T-cell (primary cell): ENCODE results near the gene GMEB1. TPM values are rescaled to one million over a fixed set of nuclear protein-coding genes. Genes with fewer than 3 reads are reported as not detected.
A peak's percentile ranks its signal among the peaks of the same experiment; 100 is the strongest.

Experiments
- ATAC-seq, 4 experiments: fragments of 200-7000 bp in 3 of 4; fragments of 150-1000 bp in 1 of 4; cut with Tn5 transposase; replicated peaks in 1 of 4; 1 replicate in 3 of 4; 2 replicates in 1 of 4; pipeline ENCODE4 v1.10.0; 2021; ENCODE audit warnings: moderate library complexity in 3 of 4, mild to moderate bottlenecking in 2 of 4, moderate number of reproducible peaks in 1 of 4
- CTCF ChIA-PET, 2 donors: fragments of 300-600 bp; sonication (Branson Sonifier 250); formaldehyde crosslinking; loops; one replicate each; lab custom pipeline; 2022; ENCODE audit warnings: antibody characterized with exemption in 2 of 2; lab: Charles Lee
- POLR2A ChIA-PET, 2 donors: fragments of 300-600 bp; sonication (Branson Sonifier 250); formaldehyde crosslinking; loops; one replicate each; lab custom pipeline; 2022; ENCODE audit warnings: antibody characterized with exemption in 2 of 2; lab: Charles Lee
- DNase-seq, 35 experiments: peaks; one replicate each; pipeline versions ENCODE4 v3.0.0 to v3.0.0-alpha.2; 2013 to 2023
- H3K27ac ChIP-seq: one replicate; pipeline ENCODE4 v1.5.1; 2013; ENCODE audit warnings: low read length
- H3K27me3 ChIP-seq, 2 experiments: replicated peaks in 1 of 2; 1 replicate in 1 of 2; 2 replicates in 1 of 2; pipeline versions ENCODE4 v1.6.1 to v1.7.0; 2013; ENCODE audit warnings: low read length in 1 of 2, mixed read lengths in 1 of 2; ENCODE audit not compliant: control insufficient read depth in 2 of 2, insufficient read depth in 2 of 2; ENCODE audit errors: extremely low read depth in 1 of 2
- H3K36me3 ChIP-seq, 2 donors: 1 replicate in 1 of 2; 2 replicates in 1 of 2; pipeline versions ENCODE4 v1.6.1 to v1.7.0; 2013; ENCODE audit warnings: low read length in 1 of 2; ENCODE audit not compliant: control insufficient read depth in 2 of 2, insufficient read depth in 1 of 2; ENCODE audit errors: extremely low read depth in 1 of 2
- H3K4me1 ChIP-seq, 2 experiments: 1 replicate in 1 of 2; 2 replicates in 1 of 2; pipeline versions ENCODE4 v1.6.1 to v1.7.0; 2013; ENCODE audit warnings: low read length in 2 of 2, mixed read lengths in 1 of 2; ENCODE audit not compliant: insufficient read depth in 2 of 2, control insufficient read depth in 1 of 2; ENCODE audit errors: extremely low read depth in 1 of 2
- H3K4me3 ChIP-seq, 2 donors: 1 replicate in 1 of 2; 2 replicates in 1 of 2; pipeline versions ENCODE4 v1.5.1 to v1.7.0; 2013; ENCODE audit warnings: mild to moderate bottlenecking in 2 of 2, low read length in 1 of 2, moderate library complexity in 1 of 2; ENCODE audit not compliant: control insufficient read depth in 1 of 2; ENCODE audit errors: extremely low read depth in 1 of 2
- H3K9me3 ChIP-seq: 2 replicates; pipeline ENCODE4 v1.7.0; 2013
- H3K27ac Mint-ChIP-seq, 2 donors: one replicate each; pipeline ENCODE4 v1.8.0; 2020 to 2021; ENCODE audit warnings: mild to moderate bottlenecking in 2 of 2, mixed read lengths in 2 of 2
- H3K27me3 Mint-ChIP-seq, 2 donors: one replicate each; pipeline ENCODE4 v1.8.0; 2021 to 2022; ENCODE audit warnings: mixed read lengths in 2 of 2
- H3K36me3 Mint-ChIP-seq: one replicate; pipeline ENCODE4 v1.8.0; 2021; ENCODE audit warnings: mixed read lengths
- H3K4me1 Mint-ChIP-seq, 3 donors: one replicate each; pipeline ENCODE4 v1.8.0; 2020 to 2022; ENCODE audit warnings: mixed read lengths in 3 of 3, mild to moderate bottlenecking in 1 of 3
- H3K4me3 Mint-ChIP-seq, 3 donors: one replicate each; pipeline ENCODE4 v1.8.0; 2020 to 2022; ENCODE audit warnings: mild to moderate bottlenecking in 3 of 3, mixed read lengths in 3 of 3, moderate library complexity in 3 of 3
- H3K9me3 Mint-ChIP-seq, 3 donors: one replicate each; pipeline ENCODE4 v1.8.0; 2020 to 2022; ENCODE audit warnings: mixed read lengths in 3 of 3
- WGBS: methylation state at CpG from one replicate; pipeline ENCODE4 v1.1.5; 2013; ENCODE audit warnings: missing lambda C conversion rate; ENCODE audit not compliant: insufficient coverage; 5-methylcytosine and 5-hydroxymethylcytosine counted together
- total RNA-seq, 35 experiments: library from RNA in 6 of 35; stranded (reverse) in 6 of 35; fragments of 120-200 nt in 1 of 35; gene quantifications; one replicate each; pipeline versions ENCODE4 v1.2.1 to v1.2.4 and lab custom pipeline; 2013 to 2026

GMEB1 gene
- total RNA-seq (10 to 100 TPM; 15.2 to 19.0 (median 18.4) TPM), total RNA-seq (lab: John Stamatoyannopoulos, UW) (28.0 to 55.6 (median 44.2) reads per million in 29 experiments)
- 17.9 TPM for total RNA-seq (2013)

- Histone ChIP-seq H3K4me3 (peak within 1 kb of the TSS; percentile 89 to 100), H3K27me3 (no peaks in the 10 kb centered on the region), H3K4me1 (peaks cover 8 to 37% of the 10 kb centered on the region in 2 experiments), H3K27ac (peak within 1 kb of the TSS; percentile 97), H3K36me3 (no peaks in the 10 kb centered on the region), H3K9me3 (no peaks in the 10 kb centered on the region)
- ATAC-seq: peak; percentile 74 to 80 (median 78)
- peak; percentile 55 to 91 (median 76) for DNase-seq
- ChIA-PET CTCF (interaction anchor here (0.7 to 2.3 kb wide), 5 partner anchors 20 to 412 kb away, joined by 4 to 33 read pairs (median 6); partner anchors contain the start of genes RNU11 (in 1 of the 2), TAF12 (in 1 of the 2) and YTHDF2 (in 1 of the 2)), POLR2A (interaction anchor here (0.6 to 2.3 kb wide), 11 partner anchors 18 to 1598 kb away, joined by 3 to 37 read pairs (median 4); partner anchors contain the start of genes RNU11 (in 2 of the 2), STX12 (in 1 of the 2), TAF12 (in 1 of the 2) and YTHDF2 (in 1 of the 2))
- no peaks in the 10 kb centered on the region for H3K36me3 Mint-ChIP-seq
- WGBS: 2% methylated on average over 15 of the region's 57 CpGs
- peak within 1 kb of the TSS; percentile 99 for H3K27ac Mint-ChIP-seq
- H3K4me1 Mint-ChIP-seq: peaks cover 20 to 25% (median 22%) of the 10 kb centered on the region in 3 donors
- H3K4me3 Mint-ChIP-seq: peak within 1 kb of the TSS; percentile 85 to 94 (median 92)
- H3K9me3 Mint-ChIP-seq: no peaks in the 10 kb centered on the region
- no peaks in the 10 kb centered on the region for H3K27me3 Mint-ChIP-seq
Measured at GRCh38 chr1:28668191-28668955, at the start of gene GMEB1. Gene GMEB1 (plus strand): TSS chr1:28668784. CDS start chr1:28683613, 14,829 bp downstream.

DNA sequence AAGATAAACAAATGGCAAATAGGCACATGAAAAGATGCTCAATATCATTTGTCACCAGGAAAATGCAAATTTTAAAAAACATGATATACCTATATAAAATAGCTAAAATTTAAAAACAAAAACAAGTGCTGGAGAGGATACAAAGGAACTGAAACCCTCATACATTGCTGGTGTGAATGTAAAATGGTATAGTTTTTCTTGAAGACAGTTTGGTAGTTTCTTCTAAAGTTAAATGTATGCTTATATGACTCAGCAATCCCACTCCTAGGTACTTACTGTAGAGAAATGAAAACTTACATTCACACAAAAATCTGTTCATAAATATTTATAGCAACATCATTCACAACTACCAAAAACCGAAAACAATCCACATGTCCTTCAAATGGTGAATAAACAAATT, 36.9 kb upstream of the GMEB1 start:
- Histone ChIP-seq H3K4me3 (no peak overlapping the region), H3K27me3 (no peaks in the 10 kb centered on the region), H3K27ac (no peak overlapping the region), H3K9me3 (no peaks in the 10 kb centered on the region), H3K4me1 (peaks cover 0 to 2% of the 10 kb centered on the region in 2 experiments), H3K36me3 (no peaks in the 10 kb centered on the region)
- H3K36me3 Mint-ChIP-seq: peaks cover 4% of the 10 kb centered on the region
- H3K4me3 Mint-ChIP-seq: no peak overlapping the region
- no peaks in the 10 kb centered on the region for H3K9me3 Mint-ChIP-seq
- H3K27ac Mint-ChIP-seq: peak overlapping the region in 1 of 2 donors; percentile 22
- no peaks in the 10 kb centered on the region for H3K27me3 Mint-ChIP-seq
- CTCF ChIA-PET: no interaction called here
- peaks cover 12 to 15% (median 14%) of the 10 kb centered on the region in 3 donors for H3K4me1 Mint-ChIP-seq
- ATAC-seq (no peak), DNase-seq (no peak)
- WGBS: no CpG with 5 or more reads among the region's 1 CpG
- POLR2A ChIA-PET: no interaction called here

- no peaks in the 10 kb centered on the region for H3K27me3 Mint-ChIP-seq
- ChIA-PET POLR2A (interaction anchor here in 1 of 2 donors (0.6 kb wide), 1 partner anchor 331 kb away, joined by 5 read pairs; no protein-coding TSS in a partner anchor), CTCF (interaction anchor here in 1 of 2 donors (0.7 kb wide), 1 partner anchor 127 kb away, joined by 4 read pairs; the partner anchor contains the start of gene RCC1)
- Histone ChIP-seq H3K36me3 (no peaks in the 10 kb centered on the region), H3K27me3 (no peaks in the 10 kb centered on the region), H3K27ac (no peak overlapping the region), H3K9me3 (no peaks in the 10 kb centered on the region), H3K4me3 (no peak overlapping the region), H3K4me1 (peaks cover 2% of the 10 kb centered on the region in 2 experiments)
- WGBS: 100% methylated on average over 2 of the region's 4 CpGs
- DNase-seq: no peak
- H3K4me1 Mint-ChIP-seq: peaks cover 13 to 19% (median 14%) of the 10 kb centered on the region in 3 donors
- peak overlapping the region in 1 of 2 donors; percentile 5 for H3K27ac Mint-ChIP-seq
- peaks cover 4% of the 10 kb centered on the region for H3K36me3 Mint-ChIP-seq
- H3K9me3 Mint-ChIP-seq: no peaks in the 10 kb centered on the region
- H3K4me3 Mint-ChIP-seq: no peak overlapping the region
- ATAC-seq: no peak
Measured at GRCh38 chr1:28632560-28632959, 36.0 kb upstream of the GMEB1 start.

DNA sequence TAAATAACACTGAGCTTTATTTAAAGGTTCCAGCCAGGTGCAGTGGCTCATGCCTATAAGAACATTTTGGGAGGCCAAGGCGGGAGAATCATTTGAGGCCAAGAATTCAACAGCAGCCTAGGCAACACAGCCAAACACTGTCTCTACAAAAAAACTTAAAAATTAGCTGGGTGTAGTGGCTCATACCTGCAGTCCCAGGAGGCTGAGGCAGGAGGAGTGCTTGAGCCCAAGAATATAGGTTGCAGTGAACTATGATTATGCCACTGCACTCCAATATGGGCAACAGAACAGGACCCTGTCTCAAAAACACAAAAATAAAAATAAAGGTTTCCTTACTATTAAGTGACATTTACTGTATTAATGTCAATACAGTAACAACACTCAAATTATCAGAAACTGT, 27.8 kb upstream of the GMEB1 start:
- WGBS: no CpG with 5 or more reads among the region's 1 CpG
- Mint-ChIP-seq H3K9me3 (no peaks in the 10 kb centered on the region), H3K27me3 (no peaks in the 10 kb centered on the region), H3K27ac (peak overlapping the region in 1 of 2 donors; percentile 58), H3K4me3 (peak overlapping the region; percentile 94 to 100 (median 95)), H3K36me3 (no peaks in the 10 kb centered on the region), H3K4me1 (peaks cover 49 to 58% (median 54%) of the 10 kb centered on the region in 3 donors)
- no peaks in the 10 kb centered on the region for H3K27me3 ChIP-seq
- peak in 28 of 35 experiments; percentile 7 to 61 (median 26) for DNase-seq
- ChIA-PET CTCF (interaction anchor here (1.0 to 3.3 kb wide), 3 partner anchors 96 to 236 kb away, joined by 4 to 10 read pairs (median 7); partner anchors contain the start of gene YTHDF2 (in 1 of the 2)), POLR2A (interaction anchor here in 1 of 2 donors (0.6 kb wide), 2 partner anchors 32 to 95 kb away, joined by 3 to 7 read pairs; no protein-coding TSS in a partner anchor)
- H3K4me1 ChIP-seq: peaks cover 24 to 26% of the 10 kb centered on the region in 2 experiments
- no peaks in the 10 kb centered on the region for H3K9me3 ChIP-seq
- ATAC-seq: no peak
- H3K4me3 ChIP-seq: no peak overlapping the region
- no peak overlapping the region for H3K27ac ChIP-seq
- no peaks in the 10 kb centered on the region for H3K36me3 ChIP-seq

DNA sequence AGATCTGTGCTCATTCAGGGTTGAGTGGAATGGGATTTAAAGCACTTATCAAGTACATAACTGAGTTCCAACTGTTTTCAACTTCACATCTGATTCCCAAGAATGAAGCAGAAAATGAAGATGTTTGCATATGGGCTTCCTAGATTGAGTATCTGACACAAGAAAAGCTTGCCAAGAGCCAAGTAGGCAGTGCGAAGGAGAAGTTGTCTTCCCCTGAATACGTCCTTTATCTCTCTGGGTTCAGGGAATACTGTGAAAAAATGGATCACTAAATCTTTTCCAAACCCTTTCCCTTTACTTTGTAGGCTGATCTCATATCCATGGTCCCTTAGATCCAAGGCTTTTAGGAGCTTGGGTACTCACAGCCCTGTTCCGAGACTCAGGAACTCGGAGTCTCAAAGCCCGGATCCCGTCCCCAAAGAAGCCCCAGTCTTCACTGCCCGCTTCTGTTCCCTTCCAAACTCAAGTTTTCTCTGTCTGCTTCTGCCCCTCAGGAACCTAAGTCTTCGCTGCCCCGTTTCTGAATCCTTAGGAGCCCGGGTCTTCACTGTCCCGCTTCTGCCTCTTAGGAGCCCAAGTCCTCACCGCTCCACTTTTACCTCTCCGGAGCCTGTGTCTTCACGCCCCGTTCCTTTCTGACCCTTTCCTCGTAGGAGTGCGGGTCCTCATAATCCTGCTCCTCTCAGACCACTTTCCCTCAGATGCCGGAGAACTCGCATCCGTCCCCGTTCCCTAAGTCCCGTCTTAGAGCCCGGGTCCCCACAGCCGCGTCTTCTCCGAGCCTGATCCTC, 26.3 kb upstream of the GMEB1 start:
- ATAC-seq (peak; percentile 5 to 39 (median 25)), DNase-seq (peak in 3 of 35 experiments; percentile 4 to 10 (median 6))
- no peaks in the 10 kb centered on the region for H3K9me3 ChIP-seq
- POLR2A ChIA-PET: interaction anchor here (0.6 to 2.5 kb wide), 11 partner anchors 26 to 972 kb away, joined by 3 to 65 read pairs (median 6); partner anchors contain the start of genes YTHDF2 (in 2 of the 2), GMEB1 (in 1 of the 2) and SRSF4 (in 1 of the 2)
- Mint-ChIP-seq H3K36me3 (no peaks in the 10 kb centered on the region), H3K4me3 (peak overlapping the region; percentile 94 to 100 (median 95)), H3K27me3 (no peaks in the 10 kb centered on the region), H3K27ac (peak overlapping the region; percentile 96 to 99), H3K9me3 (no peaks in the 10 kb centered on the region), H3K4me1 (peaks cover 50 to 53% (median 53%) of the 10 kb centered on the region in 3 donors)
- CTCF ChIA-PET: interaction anchor here in 1 of 2 donors (1.0 to 3.3 kb wide), 8 partner anchors 26 to 540 kb away, joined by 3 to 92 read pairs (median 6); partner anchors contain the start of genes GMEB1, SRSF4 and YTHDF2
- H3K4me3 ChIP-seq: peak overlapping the region; percentile 88 to 92
- peak overlapping the region; percentile 76 for H3K27ac ChIP-seq
- no peaks in the 10 kb centered on the region for H3K27me3 ChIP-seq
- no peaks in the 10 kb centered on the region for H3K36me3 ChIP-seq
- WGBS: under 1% methylated on average over 24 of the region's 26 CpGs
- peaks cover 24 to 26% of the 10 kb centered on the region in 2 experiments for H3K4me1 ChIP-seq
